Stimulated activated CD4-positive, alpha-beta T cell treated with anti-CD3 and anti-CD28 coated beads, TNF-alpha, amount 100 ng/mL, for 24 hours (primary cell): Measurements from ENCODE around the gene ABHD8.

Experiments used
- DNase-seq, 3 experiments: peaks; one replicate each; pipeline ENCODE4 v3.0.0-alpha.2; 2020; ENCODE audit warnings: low read depth in 3 of 3

Gene ABHD8

GRCh38 chr19:17266026-17266425 is 37.2 kb downstream of the ABHD8 start:
- no peak for DNase-seq

GRCh38 chr19:17264641-17264979 is 38.6 kb downstream of the ABHD8 start, which contains the start of gene USHBP1:
USHBP1 (minus strand) TSS chr19:17264745; CDS start chr19:17264299, 446 bp downstream.
- no peak for DNase-seq

GRCh38 chr19:17263712-17264640 is 39.2 kb downstream of the ABHD8 start:
- no peak for DNase-seq

GRCh38 chr19:17262557-17262956 is 40.7 kb downstream of the ABHD8 start:
- DNase-seq: no peak

GRCh38 chr19:17260842-17261325 is 42.3 kb downstream of the ABHD8 start:
- DNase-seq: peak; percentile 83 to 90 (median 88)

- DNase-seq: no peak
Observed at GRCh38 chr19:17259934-17260333, 43.3 kb downstream of the ABHD8 start.

GRCh38 chr19:17259118-17259780 is 44.0 kb downstream of the ABHD8 start:
- DNase-seq: no peak

GRCh38 chr19:17256130-17256529 is 47.1 kb downstream of the ABHD8 start:
- no peak for DNase-seq

- DNase-seq: no peak
Observed at GRCh38 chr19:17255150-17255621, 48.0 kb downstream of the ABHD8 start.

GRCh38 chr19:17254636-17255035 is 48.6 kb downstream of the ABHD8 start:
- DNase-seq: no peak

- no peak for DNase-seq
Observed at GRCh38 chr19:17249887-17250548, 53.2 kb downstream of the ABHD8 start.

GRCh38 chr19:17248011-17248776 is 55.0 kb downstream of the ABHD8 start:
- DNase-seq: no peak

- no peak for DNase-seq
Observed at GRCh38 chr19:17246681-17247425, 56.4 kb downstream of the ABHD8 start.

GRCh38 chr19:17245535-17245984 is 57.7 kb downstream of the ABHD8 start, which contains the start of gene NR2F6:
NR2F6 (minus strand) TSS chr19:17245919; CDS start chr19:17245220, 699 bp downstream.
- no peak for DNase-seq

- no peak for DNase-seq
Observed at GRCh38 chr19:17244618-17245534, 58.3 kb downstream of the ABHD8 start.

- no peak for DNase-seq
Observed at GRCh38 chr19:17243830-17244617, 59.2 kb downstream of the ABHD8 start.

- DNase-seq: no peak
Observed at GRCh38 chr19:17243211-17243829, 59.9 kb downstream of the ABHD8 start.
